HEK293 (cell line): ENCODE data around the gene DLGAP4.

Experiments
- CTCF ChIP-seq: fragments of 450-650 bp; formaldehyde crosslinking; IDR thresholded peaks from 2 replicates; pipeline ENCODE4 v1.5.1; 2016; ENCODE audit warnings: missing biosample characterization, missing genetic modification characterization
- ZNF133 ChIP-seq: fragments of 450-650 bp; formaldehyde crosslinking; IDR thresholded peaks from 2 replicates; pipeline ENCODE4 v1.5.1; 2016; ENCODE audit warnings: missing biosample characterization, missing genetic modification characterization
- ZNF239 ChIP-seq: fragments of 450-650 bp; formaldehyde crosslinking; IDR thresholded peaks from 2 replicates; pipeline ENCODE4 v1.5.1; 2016; ENCODE audit warnings: missing biosample characterization, missing genetic modification characterization
- ZNF324 ChIP-seq: fragments of 450-650 bp; formaldehyde crosslinking; IDR thresholded peaks from 2 replicates; pipeline ENCODE4 v1.5.1; 2016; ENCODE audit warnings: missing biosample characterization, missing genetic modification characterization
- ZNF510 ChIP-seq: fragments of 450-650 bp; formaldehyde crosslinking; IDR thresholded peaks from 2 replicates; pipeline ENCODE4 v1.5.1; 2018; ENCODE audit warnings: mild to moderate bottlenecking, missing genetic modification characterization, missing biosample characterization; ENCODE audit not compliant: insufficient replicate concordance
- ZNF549 ChIP-seq: fragments of 450-650 bp; IDR thresholded peaks from 2 replicates; pipeline ENCODE4 v1.5.1; 2018; ENCODE audit warnings: missing biosample characterization, missing genetic modification characterization, mild to moderate bottlenecking, inconsistent platforms, moderate library complexity
- ZNF776 ChIP-seq: fragments of 450-650 bp; formaldehyde crosslinking; IDR thresholded peaks from 2 replicates; pipeline ENCODE4 v1.5.0; 2017; ENCODE audit warnings: missing biosample characterization, missing genetic modification characterization, borderline replicate concordance

GRCh38 chr20:36462440-36463211, 156.5 kb downstream of the DLGAP4 start:
- TF ChIP-seq CTCF (tag by site-specific recombination) (no peak), ZNF133 (no peak), ZNF239 (no peak), ZNF776 (tag by site-specific recombination) (no peak), ZNF324 (tag by site-specific recombination) (no peak), ZNF510 (tag by site-specific recombination) (no peak), ZNF549 (no peak)
